GM12872 (cell line): ENCODE data around the gene FBLN1.

ENCODE experiments used
- TF ChIP-seq, protein P1 (sequence below): IDR thresholded peaks from 3 replicates; pipeline ENCODE4 v1.5.1; 2011; ENCODE audit warnings: low read depth, mild to moderate bottlenecking, low read length, moderate library complexity; ENCODE audit not compliant: insufficient read depth

The FBLN1 gene

DNA sequence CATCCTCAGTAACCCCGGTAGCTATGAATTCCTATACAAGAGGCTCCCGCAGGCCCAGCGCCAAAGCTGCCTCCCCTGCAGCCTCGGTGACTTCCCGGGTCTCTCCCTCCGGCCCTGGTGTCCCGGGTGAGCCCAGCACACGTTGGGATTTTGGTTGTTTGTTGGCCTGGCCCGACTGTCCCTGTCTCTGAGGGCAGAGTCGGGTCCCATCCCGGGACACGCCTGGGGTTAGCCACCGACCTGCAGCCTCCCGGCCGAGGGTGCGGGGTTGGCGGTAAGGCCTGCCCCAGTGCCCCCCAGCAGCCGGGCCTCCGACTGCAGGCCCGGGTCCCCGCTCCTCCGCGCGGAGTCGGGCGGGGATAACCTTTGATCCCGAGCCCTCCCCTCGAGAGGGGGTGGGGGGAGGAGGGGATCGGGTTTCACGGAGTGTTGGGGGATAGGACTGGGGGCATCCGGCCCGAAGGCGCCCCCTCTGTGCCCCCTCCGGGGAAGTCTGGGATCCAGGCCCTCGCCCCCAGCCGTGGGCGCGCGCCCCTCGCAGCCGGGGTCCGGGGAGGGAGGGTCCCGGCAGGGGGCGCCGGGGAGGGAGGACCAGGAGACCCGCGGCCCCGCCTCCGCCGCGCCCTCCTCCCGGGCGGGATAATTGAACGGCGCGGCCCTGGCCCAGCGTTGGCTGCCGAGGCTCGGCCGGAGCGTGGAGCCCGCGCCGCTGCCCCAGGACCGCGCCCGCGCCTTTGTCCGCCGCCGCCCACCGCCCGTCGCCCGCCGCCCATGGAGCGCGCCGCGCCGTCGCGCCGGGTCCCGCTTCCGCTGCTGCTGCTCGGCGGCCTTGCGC lies at the start of gene FBLN1:
FBLN1 (plus strand) TSS at position 669 of the 835 bp plus-strand sequence; CDS start at position 772, 103 bp downstream.
- TF ChIP-seq, protein P1, sequence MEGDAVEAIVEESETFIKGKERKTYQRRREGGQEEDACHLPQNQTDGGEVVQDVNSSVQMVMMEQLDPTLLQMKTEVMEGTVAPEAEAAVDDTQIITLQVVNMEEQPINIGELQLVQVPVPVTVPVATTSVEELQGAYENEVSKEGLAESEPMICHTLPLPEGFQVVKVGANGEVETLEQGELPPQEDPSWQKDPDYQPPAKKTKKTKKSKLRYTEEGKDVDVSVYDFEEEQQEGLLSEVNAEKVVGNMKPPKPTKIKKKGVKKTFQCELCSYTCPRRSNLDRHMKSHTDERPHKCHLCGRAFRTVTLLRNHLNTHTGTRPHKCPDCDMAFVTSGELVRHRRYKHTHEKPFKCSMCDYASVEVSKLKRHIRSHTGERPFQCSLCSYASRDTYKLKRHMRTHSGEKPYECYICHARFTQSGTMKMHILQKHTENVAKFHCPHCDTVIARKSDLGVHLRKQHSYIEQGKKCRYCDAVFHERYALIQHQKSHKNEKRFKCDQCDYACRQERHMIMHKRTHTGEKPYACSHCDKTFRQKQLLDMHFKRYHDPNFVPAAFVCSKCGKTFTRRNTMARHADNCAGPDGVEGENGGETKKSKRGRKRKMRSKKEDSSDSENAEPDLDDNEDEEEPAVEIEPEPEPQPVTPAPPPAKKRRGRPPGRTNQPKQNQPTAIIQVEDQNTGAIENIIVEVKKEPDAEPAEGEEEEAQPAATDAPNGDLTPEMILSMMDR, result no peak

GRCh38 chr22:45453764-45454163 lies 48.9 kb upstream of the FBLN1 start:
- TF ChIP-seq, protein P1, result no peak

- TF ChIP-seq, protein P1, result no peak
Measured at GRCh38 chr22:45454275-45454674, 48.4 kb upstream of the FBLN1 start.

GRCh38 chr22:45455212-45455611 lies 47.5 kb upstream of the FBLN1 start:
- TF ChIP-seq, protein P1, result no peak

GRCh38 chr22:45455621-45456020 lies 47.1 kb upstream of the FBLN1 start:
- TF ChIP-seq, protein P1, result no peak

DNA sequence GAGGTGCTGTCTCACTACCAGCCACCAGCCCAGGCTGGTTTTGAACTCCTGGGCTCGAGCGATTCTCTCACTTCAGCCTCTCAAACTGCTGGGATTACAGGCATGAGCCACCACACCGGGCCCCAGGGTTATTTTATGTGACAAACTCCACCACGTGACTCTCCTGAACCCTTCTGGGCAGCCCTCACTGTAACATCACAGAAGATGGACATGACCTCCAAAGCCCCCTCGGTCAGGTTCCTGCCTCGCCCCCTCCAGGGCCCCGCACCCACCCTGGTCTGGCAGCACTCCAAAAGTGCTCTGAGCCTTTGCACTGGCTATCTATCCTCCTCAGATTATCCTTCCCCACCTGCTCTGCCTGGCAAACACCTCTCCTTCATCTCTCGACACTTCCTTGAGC lies 45.9 kb upstream of the FBLN1 start:
- TF ChIP-seq, protein P1, result no peak

DNA sequence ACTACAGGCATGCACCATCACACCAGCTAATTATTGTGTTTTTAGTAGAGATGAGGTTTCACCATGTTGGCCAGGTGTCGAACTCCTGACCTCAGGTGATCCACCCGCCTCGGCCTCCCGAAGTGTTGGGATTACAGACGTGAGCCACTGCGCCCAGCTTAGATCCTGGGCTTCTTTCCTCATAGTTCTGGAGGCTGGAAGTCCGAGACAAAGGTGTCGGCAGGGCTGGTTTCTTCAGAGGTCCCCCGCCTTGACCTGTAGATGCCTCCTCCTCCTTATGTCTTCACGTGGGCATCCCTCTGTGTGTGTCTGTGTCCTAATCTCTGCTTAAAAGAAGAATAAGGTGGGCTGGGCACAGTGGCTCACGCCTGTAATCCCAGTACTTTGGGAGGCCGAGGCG lies 44.2 kb upstream of the FBLN1 start:
- TF ChIP-seq, protein P1, result no peak
